Subcutaneous abdominal adipose tissue (tissue), 5 donors: ENCODE measurements around the gene OPRPN.

Experiments used
- H3K27ac ChIP-seq: one replicate; pipeline ENCODE4 v1.7.0; 2013; ENCODE audit warnings: low read depth, mild to moderate bottlenecking, inconsistent platforms, low read length, moderate library complexity
- H3K27me3 ChIP-seq, 5 donors: one replicate each; pipeline ENCODE4 v1.7.0; 2013; ENCODE audit warnings: low read length in 5 of 5, inconsistent platforms in 1 of 5; ENCODE audit not compliant: control insufficient read depth in 5 of 5, insufficient read depth in 4 of 5
- H3K36me3 ChIP-seq, 5 donors: one replicate each; pipeline ENCODE4 v1.7.0; 2013; ENCODE audit warnings: low read length in 5 of 5; ENCODE audit not compliant: control insufficient read depth in 5 of 5, insufficient read depth in 5 of 5
- H3K4me1 ChIP-seq, 5 donors: one replicate each; pipeline ENCODE4 v1.7.0; 2013; ENCODE audit warnings: low read length in 5 of 5, mild to moderate bottlenecking in 3 of 5, moderate library complexity in 1 of 5; ENCODE audit not compliant: control insufficient read depth in 5 of 5, insufficient read depth in 5 of 5
- H3K4me3 ChIP-seq, 5 donors: one replicate each; pipeline ENCODE4 v1.7.0; 2013; ENCODE audit warnings: low read length in 5 of 5, low read depth in 1 of 5
- H3K9ac ChIP-seq, 5 donors: one replicate each; pipeline ENCODE4 v1.7.0; 2013; ENCODE audit warnings: low read length in 5 of 5, mild to moderate bottlenecking in 4 of 5, moderate library complexity in 3 of 5
- H3K9me3 ChIP-seq, 5 donors: one replicate each; pipeline ENCODE4 v1.7.0; 2013; ENCODE audit warnings: low read length in 5 of 5; ENCODE audit not compliant: control insufficient read depth in 5 of 5
- donor health status: healthy.
- donor health status: healthy.
- donor health status: healthy.
- donor health status: healthy.
- donor health status: healthy.

The OPRPN gene

GRCh38 chr4:70382691-70383181 is 15.0 kb upstream of the OPRPN start, which contains the start of gene SMR3B:
Gene SMR3B (plus strand): TSS chr4:70383131. CDS start chr4:70384511, 1,380 bp downstream.
- H3K27ac ChIP-seq, result no peak within 1 kb of the TSS
- H3K27me3 ChIP-seq, result no peaks in the 10 kb centered on the region

GRCh38 chr4:70392057-70392776 is 5.5 kb upstream of the OPRPN start:
- no peak overlapping the region for H3K4me3 ChIP-seq
- H3K9me3 ChIP-seq, result no peaks in the 10 kb centered on the region
- no peak overlapping the region for H3K9ac ChIP-seq
- no peaks in the 10 kb centered on the region for H3K36me3 ChIP-seq
- no peaks in the 10 kb centered on the region for H3K27me3 ChIP-seq
- no peak overlapping the region for H3K27ac ChIP-seq
- no peaks in the 10 kb centered on the region for H3K4me1 ChIP-seq

More at GRCh38 chr4:70382691-70383181, 15.0 kb upstream of the OPRPN start, which contains the start of gene SMR3B:
- Histone ChIP-seq H3K9ac (no peak within 1 kb of the TSS), H3K4me3 (no peak within 1 kb of the TSS), H3K4me1 (no peaks in the 10 kb centered on the region), H3K9me3 (no peaks in the 10 kb centered on the region), H3K36me3 (no peaks in the 10 kb centered on the region)

DNA sequence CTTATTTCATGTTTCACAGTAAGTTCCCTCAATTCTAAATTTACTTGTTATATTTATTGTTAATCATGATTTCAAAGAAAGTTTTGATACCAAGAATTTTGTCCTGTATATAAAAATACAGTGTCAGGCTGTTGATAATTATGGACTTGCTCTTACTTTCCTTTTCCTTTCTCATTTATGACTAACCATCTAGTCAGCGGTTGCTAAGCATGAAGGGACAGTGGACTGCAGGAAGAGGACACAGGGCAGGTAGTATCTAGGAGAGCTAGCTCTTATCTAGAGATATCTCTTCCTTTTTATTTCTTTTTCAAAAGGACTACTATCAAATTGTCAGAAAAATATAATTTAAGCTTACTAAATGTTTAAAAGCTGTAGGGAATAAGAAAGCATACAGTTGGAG is 1.6 kb downstream of the OPRPN start:
- Histone ChIP-seq H3K4me1 (no peaks in the 10 kb centered on the region), H3K27me3 (no peaks in the 10 kb centered on the region), H3K36me3 (no peaks in the 10 kb centered on the region), H3K4me3 (no peak overlapping the region), H3K9me3 (no peaks in the 10 kb centered on the region), H3K27ac (no peak overlapping the region), H3K9ac (no peak overlapping the region)

GRCh38 chr4:70402762-70403161 is 5.0 kb downstream of the OPRPN start:
- H3K27ac ChIP-seq, result no peak overlapping the region
- no peak overlapping the region for H3K4me3 ChIP-seq
- no peaks in the 10 kb centered on the region for H3K9me3 ChIP-seq
- no peaks in the 10 kb centered on the region for H3K36me3 ChIP-seq
- H3K27me3 ChIP-seq, result no peaks in the 10 kb centered on the region
- H3K4me1 ChIP-seq, result no peaks in the 10 kb centered on the region
- H3K9ac ChIP-seq, result no peak overlapping the region

- Histone ChIP-seq H3K36me3 (no peaks in the 10 kb centered on the region), H3K4me3 (no peak overlapping the region), H3K27ac (no peak overlapping the region), H3K4me1 (no peaks in the 10 kb centered on the region), H3K27me3 (no peaks in the 10 kb centered on the region), H3K9me3 (no peaks in the 10 kb centered on the region), H3K9ac (no peak overlapping the region)
These were observed 8.0 kb downstream of the OPRPN start for GRCh38 chr4:70405765-70406164.

DNA sequence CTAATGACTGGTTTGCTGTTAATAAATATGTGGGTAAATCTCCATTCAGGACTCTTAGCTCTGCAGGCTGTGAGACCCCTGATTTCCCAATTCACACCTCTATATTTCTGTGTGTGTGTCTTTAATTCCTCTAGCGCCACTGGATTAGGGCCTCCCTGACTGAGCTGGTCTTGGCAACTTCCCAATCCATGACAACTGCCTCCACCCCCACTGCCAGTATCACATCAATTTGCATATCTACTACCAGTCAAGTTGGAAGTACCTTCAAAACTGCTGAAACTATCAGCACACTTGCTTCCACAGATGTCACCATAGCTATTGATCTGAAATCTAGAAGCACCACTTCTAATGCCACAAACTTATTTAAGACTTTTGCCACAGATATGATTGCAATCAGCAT is 27.6 kb downstream of the OPRPN start:
- Histone ChIP-seq H3K27me3 (no peaks in the 10 kb centered on the region), H3K36me3 (no peaks in the 10 kb centered on the region), H3K9me3 (peaks cover 0 to 7% (median 0%) of the 10 kb centered on the region in 5 donors), H3K4me1 (no peaks in the 10 kb centered on the region), H3K9ac (no peak overlapping the region), H3K27ac (no peak overlapping the region), H3K4me3 (no peak overlapping the region)

DNA sequence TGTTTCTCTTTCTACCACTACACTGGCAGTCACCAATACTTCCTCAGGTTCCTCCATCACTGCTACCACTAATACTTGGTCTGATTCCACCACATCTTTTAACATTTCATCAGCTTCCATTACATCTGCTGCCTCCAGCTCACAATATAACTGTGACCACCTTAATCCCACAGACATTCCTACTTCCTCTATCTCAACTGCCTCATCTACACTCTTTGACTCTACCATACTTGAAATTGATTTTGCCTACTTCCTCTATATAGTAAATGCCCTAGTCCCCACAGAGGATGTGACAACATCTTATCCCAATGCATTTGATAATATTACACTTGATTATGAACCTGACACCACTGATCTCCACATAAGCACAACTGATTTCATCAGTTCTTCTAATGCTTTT is 29.0 kb downstream of the OPRPN start:
- Histone ChIP-seq H3K36me3 (no peaks in the 10 kb centered on the region), H3K4me1 (no peaks in the 10 kb centered on the region), H3K27me3 (no peaks in the 10 kb centered on the region), H3K4me3 (no peak overlapping the region), H3K9ac (no peak overlapping the region), H3K27ac (no peak overlapping the region), H3K9me3 (peaks cover 0 to 7% (median 0%) of the 10 kb centered on the region in 5 donors)

GRCh38 chr4:70437197-70437596 is 39.5 kb downstream of the OPRPN start:
- H3K36me3 ChIP-seq, result no peaks in the 10 kb centered on the region
- H3K9me3 ChIP-seq, result no peaks in the 10 kb centered on the region
- H3K9ac ChIP-seq, result no peak overlapping the region
- H3K27ac ChIP-seq, result no peak overlapping the region
- H3K4me1 ChIP-seq, result no peaks in the 10 kb centered on the region
- no peaks in the 10 kb centered on the region for H3K27me3 ChIP-seq
- H3K4me3 ChIP-seq, result no peak overlapping the region

DNA sequence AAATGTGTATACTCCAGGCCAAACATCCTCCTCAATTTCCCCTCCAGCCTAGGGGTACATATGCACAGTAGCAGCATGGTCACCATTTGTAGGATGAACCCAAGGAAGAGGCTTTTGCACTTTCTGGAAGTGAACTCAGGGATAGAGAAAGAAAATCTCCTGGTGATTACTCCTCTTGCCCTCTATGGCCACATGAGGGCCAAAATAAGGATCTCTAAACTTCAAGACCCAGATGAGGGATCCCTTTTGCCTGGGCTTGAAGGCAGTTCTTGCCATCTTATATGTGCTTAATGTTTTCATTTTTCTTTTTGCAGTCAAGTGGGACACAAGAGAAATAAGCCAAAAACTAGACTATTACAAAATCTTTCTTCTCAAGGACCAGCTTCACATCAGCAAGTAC is 44.7 kb downstream of the OPRPN start:
- no peak overlapping the region for H3K4me3 ChIP-seq
- no peak overlapping the region for H3K27ac ChIP-seq
- no peaks in the 10 kb centered on the region for H3K36me3 ChIP-seq
- no peaks in the 10 kb centered on the region for H3K4me1 ChIP-seq
- no peak overlapping the region for H3K9ac ChIP-seq
- no peaks in the 10 kb centered on the region for H3K27me3 ChIP-seq
- no peaks in the 10 kb centered on the region for H3K9me3 ChIP-seq

GRCh38 chr4:70443329-70443728 is 45.6 kb downstream of the OPRPN start:
- Histone ChIP-seq H3K9ac (no peak overlapping the region), H3K4me3 (no peak overlapping the region), H3K27me3 (no peaks in the 10 kb centered on the region), H3K4me1 (no peaks in the 10 kb centered on the region), H3K36me3 (no peaks in the 10 kb centered on the region), H3K27ac (no peak overlapping the region), H3K9me3 (no peaks in the 10 kb centered on the region)
